GM18507 (cell line): Measurements from ENCODE around the gene NDUFAF8.
"Not testable (repeated sequence)": the region's sequence is repeated elsewhere in the genome, so short reads cannot be mapped to it uniquely, and the experiment has no call there.

Source experiments
- DNase-seq: peaks from one replicate; pipeline ENCODE4 v3.0.0; 2011; ENCODE audit warnings: low read depth; ENCODE audit not compliant: insufficient read length; ENCODE audit errors: extremely low spot score
- FAIRE-seq: peaks from 2 replicates; lab custom pipeline; 2011; peaks lifted over from hg19 to GRCh38; lab: Jason Lieb, UNC

Gene NDUFAF8

GRCh38 chr17:81221842-81222619 is 17.1 kb upstream of the NDUFAF8 start:
- FAIRE-seq (no peak), DNase-seq (no peak)

GRCh38 chr17:81222620-81222905 is 16.6 kb upstream of the NDUFAF8 start:
- FAIRE-seq, result no peak

GRCh38 chr17:81222906-81223761 is 16.0 kb upstream of the NDUFAF8 start, which contains the start of gene CEP131:
TSS of gene CEP131 (minus strand) at chr17:81222965. CDS start at chr17:81220056, 2,909 bp downstream.
- peak; percentile 93 for FAIRE-seq
- peak; percentile 99 for DNase-seq

More at GRCh38 chr17:81222620-81222905, 16.6 kb upstream of the NDUFAF8 start:
- no peak for DNase-seq

- no peak for DNase-seq
- FAIRE-seq, result no peak
Observed at GRCh38 chr17:81223762-81224130, 15.4 kb upstream of the NDUFAF8 start.

- DNase-seq, result not testable (repeated sequence)
- peak; percentile 69 for FAIRE-seq
Observed at GRCh38 chr17:81227630-81228029, 11.5 kb upstream of the NDUFAF8 start.

- DNase-seq (no peak), FAIRE-seq (peak; percentile 76)
Observed at GRCh38 chr17:81228420-81228819, 10.7 kb upstream of the NDUFAF8 start.

- DNase-seq, result no peak
- FAIRE-seq, result no peak
Observed at GRCh38 chr17:81228834-81229665, 10.1 kb upstream of the NDUFAF8 start.

- no peak for FAIRE-seq
- DNase-seq, result no peak
Observed at GRCh38 chr17:81229666-81229920, 9.5 kb upstream of the NDUFAF8 start.

GRCh38 chr17:81230043-81230820 is 8.9 kb upstream of the NDUFAF8 start:
- no peak for FAIRE-seq
- no peak for DNase-seq

- DNase-seq, result no peak
- FAIRE-seq, result no peak
Observed at GRCh38 chr17:81231121-81231645, 7.9 kb upstream of the NDUFAF8 start.

GRCh38 chr17:81231766-81232581 is 7.1 kb upstream of the NDUFAF8 start:
- DNase-seq, result no peak
- FAIRE-seq, result no peak

- DNase-seq (no peak), FAIRE-seq (no peak)
Observed at GRCh38 chr17:81232616-81233241, 6.4 kb upstream of the NDUFAF8 start.

GRCh38 chr17:81233316-81233715 is 5.8 kb upstream of the NDUFAF8 start:
- no peak for FAIRE-seq
- DNase-seq, result no peak

- no peak for FAIRE-seq
- no peak for DNase-seq
Observed at GRCh38 chr17:81233811-81234505, 5.2 kb upstream of the NDUFAF8 start.

- DNase-seq (no peak), FAIRE-seq (no peak)
Observed at GRCh38 chr17:81234506-81234855, 4.6 kb upstream of the NDUFAF8 start.

GRCh38 chr17:81234940-81235821 is 3.9 kb upstream of the NDUFAF8 start:
- DNase-seq, result no peak
- no peak for FAIRE-seq
